ENCODE results near the gene CDCA3. TPM values are rescaled to one million over a fixed set of nuclear protein-coding genes. Genes with fewer than 3 reads are reported as not detected.
A peak's percentile ranks its signal among the peaks of the same experiment; 100 is the strongest.

CDCA3 gene
- total RNA-seq, 1 donor from 2014 or later, result 1.4 TPM

DNA sequence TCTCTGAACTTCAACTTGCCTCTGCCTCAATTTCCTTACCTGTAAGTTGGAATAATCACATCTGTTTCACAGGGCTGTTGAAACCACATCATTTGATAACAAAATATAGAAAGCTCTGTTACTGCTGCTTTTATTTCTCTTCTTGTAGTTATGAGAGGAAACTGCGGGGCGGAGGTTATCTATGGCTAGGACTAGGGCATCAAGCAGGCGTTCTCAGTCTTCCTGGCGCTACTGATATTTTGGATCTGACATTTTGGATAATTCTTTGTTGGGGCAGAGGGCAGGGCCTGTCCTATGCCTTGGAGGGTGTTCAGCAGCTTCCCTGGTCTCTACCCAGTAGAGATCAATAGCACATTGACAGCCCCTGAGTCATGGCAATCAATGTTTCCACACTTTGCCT, 19.0 kb downstream of the CDCA3 start:
- no peak for DNase-seq (ENCODE audit: low spot score)

DNA sequence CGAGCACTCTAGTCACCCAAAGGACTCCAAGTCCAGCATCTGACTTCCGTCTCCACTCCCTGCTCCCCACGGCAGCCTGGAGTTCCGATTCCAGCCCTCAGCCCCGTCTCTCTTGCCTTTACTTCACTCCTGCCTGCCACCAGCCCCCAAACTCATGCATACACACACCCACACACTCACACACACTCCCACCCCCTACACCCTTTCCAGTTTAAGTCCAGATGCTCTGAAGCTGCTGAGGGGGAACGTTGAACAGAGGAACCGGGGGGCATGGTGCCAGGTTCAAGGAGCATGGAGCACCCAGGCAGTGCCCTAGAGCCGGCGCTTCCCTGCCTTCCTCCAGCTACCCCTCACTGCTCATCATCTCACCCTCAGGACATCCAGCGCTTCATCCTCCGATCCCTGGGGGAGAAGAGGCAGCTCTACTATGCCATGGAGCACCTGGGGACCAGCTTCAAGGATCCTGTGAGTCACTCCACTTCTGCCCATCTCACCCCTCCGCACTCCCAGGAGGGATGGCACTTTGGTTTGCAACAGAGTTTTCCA, 19.6 kb downstream of the CDCA3 start:
- no peak for DNase-seq (ENCODE audit: low spot score)

DNA sequence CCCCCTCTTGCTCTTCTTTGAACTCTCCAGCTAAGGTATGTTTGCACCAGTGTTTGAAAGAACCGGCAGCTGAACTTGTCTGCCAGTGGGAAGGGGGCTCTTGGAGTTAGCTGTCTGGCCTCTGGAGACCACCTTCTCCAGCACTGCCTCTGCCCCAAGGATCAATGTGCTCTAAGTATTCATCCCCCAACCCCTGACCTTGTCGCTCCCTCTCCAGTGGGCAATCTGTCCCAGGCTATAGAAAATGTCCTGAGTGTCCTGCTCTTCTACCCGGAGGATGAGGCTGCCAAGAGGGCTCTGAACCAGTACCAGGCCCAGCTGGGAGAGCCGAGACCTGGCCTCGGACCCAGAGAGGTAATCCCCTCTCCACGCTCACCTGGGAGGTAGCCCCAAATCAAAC, 20.1 kb downstream of the CDCA3 start:
- no peak for DNase-seq (ENCODE audit: low spot score)

DNA sequence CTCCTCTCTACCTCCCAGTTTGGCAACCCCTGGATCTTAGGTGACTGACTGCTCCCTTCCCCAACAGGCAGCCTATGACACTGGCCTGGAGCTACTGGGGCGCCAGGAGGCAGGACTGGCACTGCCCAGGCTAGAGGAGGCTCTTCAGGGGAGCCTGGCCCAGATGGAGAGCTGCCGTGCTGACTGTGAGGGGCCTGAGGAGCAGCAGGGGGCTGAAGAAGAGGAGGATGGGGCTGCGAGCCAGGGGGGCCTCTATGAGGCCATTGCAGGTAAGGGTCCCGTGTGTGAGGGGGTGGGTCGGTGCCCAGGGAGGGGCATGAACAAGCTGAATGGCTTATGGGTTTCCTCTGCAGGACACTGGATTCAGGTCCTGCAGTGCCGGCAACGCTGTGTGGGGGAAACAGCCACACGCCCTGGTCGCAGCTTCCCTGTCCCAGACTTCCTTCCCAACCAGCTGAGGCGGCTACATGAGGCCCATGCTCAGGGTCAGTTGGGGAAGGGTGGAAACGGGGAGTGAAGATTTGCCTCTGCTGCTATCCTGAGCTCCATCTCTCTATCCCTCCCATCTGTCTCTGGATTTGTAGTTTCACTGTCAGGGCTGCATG, 20.7 kb downstream of the CDCA3 start:
- DNase-seq (ENCODE audit: low spot score), result no peak

DNA sequence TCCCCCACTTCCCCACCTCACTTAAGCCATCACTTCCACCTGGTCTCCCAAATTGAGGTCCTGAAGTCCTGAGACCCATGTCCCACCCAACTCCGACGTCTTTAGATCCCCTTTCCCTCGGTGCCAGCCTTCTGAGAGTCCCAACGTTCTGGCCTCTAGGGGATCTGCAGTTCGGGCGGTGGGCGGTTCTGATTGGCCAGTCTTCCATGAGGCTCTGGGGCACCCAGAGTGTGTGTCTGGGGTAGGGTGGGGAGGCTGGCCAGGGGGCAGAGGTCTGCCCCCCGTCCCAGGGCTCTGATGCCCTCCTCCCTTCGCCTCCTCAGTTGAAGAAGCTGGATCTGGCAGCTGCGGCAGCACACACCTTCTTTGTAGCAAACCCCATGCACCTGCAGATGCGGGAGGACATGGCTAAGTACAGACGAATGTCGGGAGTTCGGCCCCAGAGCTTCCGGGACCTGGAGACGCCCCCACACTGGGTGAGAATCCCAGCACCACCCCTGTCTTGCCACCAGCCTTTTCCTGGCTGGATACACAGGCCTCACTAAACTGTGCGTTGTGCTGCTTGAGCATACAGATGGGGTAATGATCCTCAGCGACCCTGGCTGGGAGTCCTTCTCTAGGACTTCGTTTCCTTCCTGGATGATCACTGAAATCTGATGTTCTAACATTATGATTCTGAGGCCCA, 21.4 kb downstream of the CDCA3 start:
- no peak for DNase-seq (ENCODE audit: low spot score)

DNA sequence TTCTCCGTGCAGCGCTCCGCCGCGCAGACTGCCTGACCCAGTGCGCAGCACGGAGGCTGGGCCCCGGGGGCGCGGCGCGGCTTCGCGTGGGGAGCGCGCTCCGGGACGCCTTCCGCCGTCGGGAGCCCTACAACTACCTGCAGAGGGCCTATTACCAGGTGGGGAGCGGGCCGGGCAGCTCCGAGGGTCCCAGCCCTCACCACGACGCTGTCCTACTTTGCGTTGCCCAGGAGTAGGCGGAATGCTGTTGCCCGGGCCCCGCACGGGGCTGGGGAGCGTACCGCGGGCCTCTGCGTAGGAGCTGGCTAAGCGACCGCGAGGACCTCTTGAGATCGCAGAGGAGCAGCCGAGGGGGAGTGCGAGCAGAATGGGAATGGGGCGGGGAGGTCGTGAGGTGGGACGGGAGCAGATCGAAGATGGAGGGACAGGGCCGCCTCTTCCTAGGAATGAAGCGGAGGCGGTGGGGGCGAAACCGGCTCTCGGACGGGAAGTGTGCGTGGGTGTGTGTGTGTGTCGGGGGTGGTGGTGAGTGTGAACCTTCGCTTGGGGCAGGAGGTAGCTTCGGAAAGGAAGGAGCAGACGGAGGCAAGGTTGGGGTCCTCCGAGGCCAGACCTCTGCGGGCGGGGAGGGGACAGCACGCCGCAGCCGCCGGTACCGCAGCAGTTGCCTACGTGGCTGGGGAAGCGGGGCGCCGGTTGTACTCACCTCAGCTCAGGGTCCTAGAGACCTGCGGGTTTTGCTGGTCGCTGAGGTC, 22.1 kb downstream of the CDCA3 start:
- DNase-seq (ENCODE audit: low spot score), result no peak

DNA sequence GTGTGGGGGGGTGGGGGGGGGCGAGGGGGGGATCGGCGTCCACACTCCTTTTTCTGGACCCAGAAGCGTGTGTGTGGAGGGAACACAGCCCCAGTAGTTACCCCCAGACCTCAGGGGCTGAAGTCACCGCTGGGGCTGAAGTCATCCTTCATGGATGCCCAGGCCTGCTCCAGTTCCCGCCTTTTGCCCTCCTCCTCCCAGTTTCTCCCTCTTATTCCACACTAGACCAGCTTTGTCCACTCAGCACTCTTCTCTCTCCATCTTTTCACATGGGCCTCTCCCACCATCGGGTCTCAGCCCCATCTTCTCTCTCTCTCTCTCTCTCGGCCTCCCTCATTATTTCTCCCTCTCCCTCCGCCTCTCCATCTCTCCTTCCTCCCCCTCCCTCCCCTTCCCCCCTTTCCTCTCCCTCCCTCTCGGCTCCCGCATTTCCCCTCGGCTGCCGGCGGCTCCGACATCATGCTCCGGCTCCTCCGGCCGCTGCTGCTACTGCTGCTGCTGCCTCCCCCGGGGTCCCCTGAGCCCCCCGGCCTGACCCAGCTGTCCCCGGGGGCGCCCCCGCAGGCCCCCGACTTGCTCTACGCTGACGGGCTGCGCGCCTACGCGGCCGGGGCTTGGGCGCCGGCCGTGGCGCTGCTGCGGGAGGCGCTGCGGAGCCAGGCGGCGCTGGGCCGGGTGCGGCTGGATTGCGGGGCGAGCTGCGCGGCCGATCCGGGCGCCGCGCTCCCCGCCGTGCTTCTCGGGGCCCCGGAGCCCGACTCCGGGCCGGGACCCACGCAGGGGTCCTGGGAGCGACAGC, 22.9 kb downstream of the CDCA3 start, which contains the start of gene P3H3:
Gene P3H3, plus strand, starts transcription at position 426 of the 799 bp plus-strand sequence. Its CDS starts 34 bp downstream, at position 460.
- DNase-seq (ENCODE audit: low spot score), result no peak

DNA sequence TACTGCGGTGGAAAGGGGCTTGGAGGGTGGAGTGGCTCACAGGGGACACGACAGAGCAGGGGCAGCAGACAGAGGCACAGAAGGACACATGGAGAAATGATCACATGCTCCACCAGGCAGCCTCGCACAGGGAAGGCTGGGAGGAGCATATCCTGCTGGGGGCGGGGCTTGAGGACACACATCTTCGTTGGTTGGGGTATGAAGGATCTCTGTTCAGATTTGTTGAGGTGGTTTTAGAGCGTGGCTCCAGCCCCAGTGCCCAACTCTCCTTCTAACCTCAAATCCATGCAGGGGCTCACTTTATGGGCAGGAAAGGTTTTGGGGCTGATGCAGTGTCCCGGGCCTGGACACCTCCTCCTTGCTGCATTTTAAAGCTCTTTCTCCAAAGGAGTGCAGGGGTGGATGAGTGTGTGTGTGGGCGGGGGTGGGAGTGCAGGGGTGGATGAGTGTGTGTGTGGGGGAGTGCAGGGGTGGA, 23.6 kb downstream of the CDCA3 start:
- DNase-seq (ENCODE audit: low spot score), result peak; percentile 87

DNA sequence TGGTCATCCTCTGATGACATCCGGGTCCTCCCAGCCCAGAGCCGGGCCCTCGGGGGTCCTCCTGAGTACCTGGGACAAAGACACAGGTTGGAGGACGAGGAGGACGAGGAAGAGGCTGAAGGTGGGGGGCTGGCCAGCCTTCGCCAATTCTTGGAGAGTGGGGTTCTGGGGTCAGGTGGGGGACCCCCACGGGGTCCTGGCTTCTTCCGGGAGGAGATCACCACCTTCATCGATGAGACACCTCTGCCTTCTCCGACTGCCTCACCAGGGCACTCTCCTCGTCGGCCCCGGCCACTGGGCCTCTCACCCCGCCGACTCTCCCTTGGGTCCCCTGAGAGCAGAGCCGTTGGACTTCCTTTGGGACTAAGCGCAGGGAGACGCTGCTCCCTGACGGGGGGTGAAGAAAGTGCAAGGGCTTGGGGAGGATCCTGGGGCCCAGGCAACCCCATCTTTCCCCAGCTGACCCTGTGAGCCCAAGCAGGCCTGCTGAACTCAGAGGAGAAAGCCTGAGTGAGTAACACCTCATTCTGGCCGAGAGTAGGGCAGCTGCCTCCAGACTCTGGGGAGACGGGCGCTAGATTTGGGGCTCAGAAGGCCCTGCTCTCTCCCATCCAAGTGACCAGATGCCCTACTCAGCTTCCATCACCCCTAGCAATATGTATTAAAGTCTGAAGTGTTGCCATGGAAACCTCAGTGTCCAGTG, 24.2 kb downstream of the CDCA3 start:
- no peak for DNase-seq (ENCODE audit: low spot score)

DNA sequence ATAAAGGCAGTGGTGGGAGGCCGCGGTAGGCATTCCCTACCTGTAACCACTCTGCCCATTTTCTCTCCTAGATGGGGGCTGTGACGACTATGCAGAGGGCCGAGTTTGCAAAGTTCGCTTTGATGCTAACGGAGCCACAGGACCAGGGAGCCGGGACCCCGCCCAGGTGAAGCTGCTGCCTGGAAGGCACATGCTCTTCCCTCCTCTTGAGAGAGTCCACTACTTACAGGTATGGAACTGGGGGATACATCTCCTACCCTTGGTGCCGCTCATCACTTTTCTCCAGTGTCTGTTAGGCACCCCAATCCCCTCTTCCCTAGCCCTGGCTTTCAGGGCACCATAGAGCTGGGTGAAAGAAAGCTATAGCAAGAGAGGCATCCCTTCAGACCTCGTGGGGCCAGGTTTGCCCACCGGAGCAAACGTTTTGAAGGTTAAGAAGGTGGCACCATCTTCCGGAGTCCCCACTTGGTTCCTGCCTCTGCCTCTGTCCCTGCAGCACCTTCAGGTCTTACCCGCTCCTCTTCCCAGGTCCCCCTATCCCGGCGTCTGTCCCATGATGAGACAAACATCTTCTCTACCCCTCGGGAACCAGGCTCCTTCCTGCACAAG, 24.9 kb downstream of the CDCA3 start:
- DNase-seq (ENCODE audit: low spot score), result no peak

DNA sequence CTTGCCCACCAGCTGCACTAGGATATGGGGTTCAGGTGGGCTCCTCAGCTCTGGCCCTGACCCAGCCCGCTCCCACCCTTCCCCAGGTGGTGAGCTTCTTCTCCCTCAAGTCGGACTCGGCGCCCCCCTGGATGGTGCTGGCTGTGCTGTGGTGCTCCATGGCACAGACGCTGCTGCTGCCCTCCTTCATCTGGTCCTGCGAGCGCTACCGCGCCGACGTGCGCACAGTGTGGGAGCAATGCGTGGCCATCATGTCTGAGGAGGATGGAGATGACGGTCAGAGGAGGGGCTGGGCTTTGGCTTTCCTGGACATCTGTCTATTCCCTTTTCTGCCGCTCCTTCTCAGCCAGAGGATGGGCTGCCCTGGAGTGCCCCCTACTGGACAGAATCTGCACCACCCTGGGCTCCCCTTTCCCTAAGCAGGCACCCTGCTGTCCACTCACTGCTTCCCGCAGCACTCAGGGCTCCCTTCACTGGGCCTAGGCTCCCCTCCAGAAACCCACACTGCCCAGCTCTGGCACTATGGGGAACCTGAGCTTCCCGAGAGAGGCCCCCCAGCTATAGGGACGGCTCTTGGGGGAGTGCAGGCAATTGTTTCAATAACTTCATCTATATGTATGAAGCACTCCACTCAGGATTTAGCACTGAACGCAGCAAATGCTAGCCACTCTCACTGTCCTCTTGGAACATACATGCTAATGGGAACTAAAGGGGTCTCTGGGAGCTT, 25.5 kb downstream of the CDCA3 start:
- peak; percentile 90 for DNase-seq (ENCODE audit: low spot score)

DNA sequence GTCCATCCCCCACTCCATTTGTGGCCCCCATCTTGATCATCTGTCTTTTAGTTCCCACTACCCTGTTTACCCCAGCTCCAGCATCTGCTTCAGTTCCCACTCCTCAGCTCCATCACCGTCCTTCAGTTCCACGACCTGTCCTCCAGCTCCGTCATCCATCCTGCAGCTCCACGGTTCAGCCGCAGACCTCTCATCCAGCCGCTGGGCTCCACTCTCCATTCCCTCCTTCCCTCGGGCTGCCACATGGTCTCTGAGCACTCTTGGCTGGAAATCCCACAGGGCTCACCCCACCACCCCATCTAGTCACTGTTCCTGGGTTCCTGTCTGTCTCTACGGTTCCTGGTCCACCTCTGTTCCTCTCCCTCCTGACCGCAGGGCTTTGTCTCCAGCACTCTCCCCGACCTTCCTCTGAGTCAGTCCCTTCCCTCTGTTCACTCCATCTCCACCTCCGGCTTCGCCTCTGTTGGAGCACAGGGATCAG, 26.1 kb downstream of the CDCA3 start:
- DNase-seq (ENCODE audit: low spot score), result no peak

DNA sequence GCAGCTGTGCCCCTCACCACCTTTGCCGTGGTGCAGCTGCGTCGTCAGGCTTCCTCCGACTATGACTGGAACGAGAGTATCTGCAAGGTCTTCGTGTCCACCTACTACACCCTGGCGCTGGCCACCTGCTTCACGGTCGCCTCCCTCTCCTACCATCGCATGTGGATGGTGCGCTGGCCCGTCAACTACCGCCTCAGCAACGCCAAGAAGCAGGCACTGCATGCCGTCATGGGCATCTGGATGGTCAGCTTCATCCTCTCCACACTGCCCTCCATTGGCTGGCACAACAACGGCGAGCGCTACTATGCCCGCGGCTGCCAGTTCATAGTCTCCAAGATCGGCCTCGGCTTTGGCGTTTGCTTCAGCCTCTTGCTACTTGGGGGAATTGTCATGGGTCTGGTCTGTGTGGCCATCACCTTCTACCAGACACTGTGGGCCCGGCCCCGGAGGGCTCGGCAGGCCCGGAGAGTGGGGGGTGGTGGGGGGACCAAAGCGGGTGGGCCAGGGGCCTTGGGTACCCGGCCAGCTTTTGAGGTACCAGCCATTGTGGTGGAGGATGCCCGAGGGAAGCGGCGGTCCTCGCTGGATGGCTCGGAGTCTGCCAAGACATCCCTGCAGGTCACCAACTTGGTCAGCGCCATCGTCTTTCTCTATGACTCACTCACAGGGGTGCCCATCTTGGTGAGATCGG, 26.9 kb downstream of the CDCA3 start:
- DNase-seq (ENCODE audit: low spot score), result no peak

DNA sequence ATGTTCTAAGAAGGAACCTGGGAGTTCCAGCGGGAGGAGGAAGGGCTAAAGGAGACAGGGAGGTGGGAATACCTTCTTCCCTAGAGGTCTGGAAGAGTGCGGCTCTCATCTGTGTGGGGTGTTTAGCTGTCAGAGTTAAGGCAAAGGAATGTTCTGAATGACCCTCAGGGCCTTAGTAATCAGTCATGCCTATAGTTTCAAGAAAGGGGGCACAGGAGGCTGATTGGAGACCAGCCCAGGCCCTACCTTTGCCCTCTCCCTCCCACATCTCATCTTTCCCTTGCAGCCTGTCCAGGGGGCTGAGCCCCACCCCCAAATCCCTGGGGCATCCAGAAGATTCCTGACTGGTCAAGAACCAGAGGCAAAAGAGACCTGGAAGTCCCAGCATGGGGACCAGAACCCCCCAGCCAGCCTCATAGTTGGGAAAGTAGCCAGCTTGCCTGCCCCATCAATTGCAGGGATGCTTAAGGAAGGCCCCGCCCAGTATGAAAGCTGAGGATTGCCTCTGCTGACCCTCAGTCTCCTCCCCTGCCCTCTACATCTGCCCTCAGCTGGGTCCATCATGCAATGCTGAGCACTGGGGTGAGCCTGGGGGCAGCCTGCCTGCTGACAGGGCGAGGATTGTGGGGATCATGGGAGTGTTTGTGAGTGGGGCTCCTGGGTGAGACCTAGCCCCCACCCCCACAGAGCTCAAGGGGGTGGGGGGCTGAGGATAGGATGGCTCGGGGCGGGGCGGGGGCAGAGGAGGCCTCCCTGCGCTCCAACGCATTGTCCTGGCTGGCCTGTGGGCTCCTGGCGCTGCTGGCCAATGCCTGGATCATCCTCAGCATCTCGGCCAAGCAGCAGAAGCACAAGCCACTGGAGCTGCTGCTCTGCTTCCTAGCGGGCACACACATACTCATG, 27.7 kb downstream of the CDCA3 start:
- no peak for DNase-seq (ENCODE audit: low spot score)

DNA sequence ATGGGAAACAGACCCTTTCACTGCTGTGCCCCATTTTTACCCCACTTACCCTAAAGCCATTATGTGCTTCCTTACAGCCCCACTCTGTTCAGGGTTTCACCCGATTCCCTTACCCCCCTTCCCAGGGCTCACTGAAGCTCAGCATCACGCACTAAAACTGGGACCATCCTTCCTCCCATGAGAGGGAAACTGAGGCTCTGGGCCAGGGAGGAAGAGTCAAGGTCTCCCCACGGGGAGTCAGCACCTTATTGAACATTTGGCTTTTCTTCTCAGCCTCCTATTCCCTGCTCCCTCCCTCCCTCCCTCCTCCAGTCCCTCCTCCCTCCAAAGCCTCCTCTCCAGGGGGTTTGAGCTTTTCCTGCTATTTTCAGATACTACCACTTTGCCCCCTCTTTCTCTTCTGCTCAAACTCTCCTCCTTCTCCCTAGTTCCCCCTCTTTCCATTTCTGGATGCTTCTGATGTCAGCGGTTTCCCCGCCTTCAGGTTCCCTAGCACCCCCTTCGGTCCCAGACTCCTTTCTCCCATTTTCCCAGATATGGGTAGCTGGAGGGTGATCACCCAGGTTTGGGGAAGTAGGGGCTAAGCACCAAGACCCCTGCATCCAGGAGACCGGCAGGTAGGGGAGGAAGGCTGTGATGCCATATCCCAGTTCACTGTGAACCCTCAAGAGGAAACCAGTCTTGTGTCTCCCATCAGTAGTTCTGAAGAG, 28.5 kb downstream of the CDCA3 start:
- no peak for DNase-seq (ENCODE audit: low spot score)

DNA sequence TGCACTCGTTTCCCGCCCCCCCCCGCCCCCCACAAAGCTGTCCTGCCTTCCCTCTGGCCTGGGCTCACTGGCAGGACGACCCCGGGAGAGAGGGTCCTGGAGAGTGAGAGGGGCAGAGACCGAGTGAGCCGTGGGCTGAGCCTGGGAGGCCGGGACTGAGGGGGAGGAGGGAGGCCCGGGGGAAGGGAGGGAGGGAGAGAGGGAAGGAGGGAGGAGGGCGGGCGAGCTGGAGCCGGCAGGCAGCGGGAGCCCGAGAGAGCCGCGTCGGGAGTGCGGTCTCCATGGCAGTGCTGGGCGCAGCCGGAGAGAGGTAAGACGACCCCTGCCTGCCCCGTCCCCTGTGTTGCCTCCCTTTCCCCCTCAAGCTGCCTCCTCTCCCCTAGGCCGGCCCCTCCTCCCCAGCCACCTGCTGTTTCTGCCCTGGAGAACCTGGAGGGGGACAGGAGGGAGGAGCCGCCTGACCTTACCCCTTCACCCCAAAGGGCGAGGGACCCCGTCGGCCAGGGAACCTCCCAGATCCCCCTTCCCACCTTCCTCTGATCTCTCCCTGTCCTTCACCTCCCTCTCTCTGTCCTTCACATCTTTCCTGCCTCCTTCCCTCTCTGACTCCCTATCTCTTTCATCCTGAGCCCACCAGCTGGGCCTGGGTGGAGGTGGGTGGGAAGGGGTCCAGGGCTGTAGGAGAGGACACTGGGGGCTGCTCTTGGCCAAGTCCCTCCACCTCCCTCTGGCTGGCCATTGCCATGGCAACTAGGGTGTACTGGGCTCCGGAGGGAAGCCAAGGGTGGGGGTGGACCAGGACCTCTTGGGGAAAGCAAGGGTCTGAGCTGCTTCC, 29.3 kb downstream of the CDCA3 start, which contains the start of gene GPR162:
Gene GPR162, plus strand, starts transcription at position 231 of the 835 bp plus-strand sequence. CDS start 2,078 bp downstream, outside the sequence.
- no peak for DNase-seq (ENCODE audit: low spot score)

Measured in ureter (tissue), 1 donor.